Activated naive CD8-positive, alpha-beta T cell treated with anti-CD3 and anti-CD28 coated beads for 36 hours (primary cell): ENCODE results near the gene CDC123. TPM values are rescaled to one million over a fixed set of nuclear protein-coding genes. Genes with fewer than 3 reads are reported as not detected.
"Not testable (repeated sequence)": the region's sequence is repeated elsewhere in the genome, so short reads cannot be mapped to it uniquely, and the experiment has no call there.

Experiments used
- DNase-seq: peaks from one replicate; pipeline ENCODE4 v3.0.0; 2021
- H3K27ac Mint-ChIP-seq: one replicate; pipeline ENCODE4 v1.8.0; 2022; ENCODE audit warnings: mild to moderate bottlenecking, moderate library complexity, mixed read lengths
- H3K27me3 Mint-ChIP-seq: one replicate; pipeline ENCODE4 v1.8.0; 2022; ENCODE audit warnings: mild to moderate bottlenecking, mixed read lengths
- H3K36me3 Mint-ChIP-seq: one replicate; pipeline ENCODE4 v1.8.0; 2021; ENCODE audit warnings: mild to moderate bottlenecking, mixed read lengths
- H3K4me1 Mint-ChIP-seq: one replicate; pipeline ENCODE4 v1.8.0; 2021; ENCODE audit warnings: mixed read lengths
- H3K4me3 Mint-ChIP-seq: one replicate; pipeline ENCODE4 v1.8.0; 2022; ENCODE audit warnings: mild to moderate bottlenecking, moderate library complexity, mixed read lengths
- H3K9me3 Mint-ChIP-seq: one replicate; pipeline ENCODE4 v1.8.0; 2022; ENCODE audit warnings: mixed read lengths
- total RNA-seq, 2 experiments: library from RNA; stranded (reverse); gene quantifications; one replicate each; pipeline ENCODE4 v1.2.3, GENCODE V29; 2021

Gene CDC123
- total RNA-seq, 2 experiments from 2014 or later = 162 to 170 TPM

DNA sequence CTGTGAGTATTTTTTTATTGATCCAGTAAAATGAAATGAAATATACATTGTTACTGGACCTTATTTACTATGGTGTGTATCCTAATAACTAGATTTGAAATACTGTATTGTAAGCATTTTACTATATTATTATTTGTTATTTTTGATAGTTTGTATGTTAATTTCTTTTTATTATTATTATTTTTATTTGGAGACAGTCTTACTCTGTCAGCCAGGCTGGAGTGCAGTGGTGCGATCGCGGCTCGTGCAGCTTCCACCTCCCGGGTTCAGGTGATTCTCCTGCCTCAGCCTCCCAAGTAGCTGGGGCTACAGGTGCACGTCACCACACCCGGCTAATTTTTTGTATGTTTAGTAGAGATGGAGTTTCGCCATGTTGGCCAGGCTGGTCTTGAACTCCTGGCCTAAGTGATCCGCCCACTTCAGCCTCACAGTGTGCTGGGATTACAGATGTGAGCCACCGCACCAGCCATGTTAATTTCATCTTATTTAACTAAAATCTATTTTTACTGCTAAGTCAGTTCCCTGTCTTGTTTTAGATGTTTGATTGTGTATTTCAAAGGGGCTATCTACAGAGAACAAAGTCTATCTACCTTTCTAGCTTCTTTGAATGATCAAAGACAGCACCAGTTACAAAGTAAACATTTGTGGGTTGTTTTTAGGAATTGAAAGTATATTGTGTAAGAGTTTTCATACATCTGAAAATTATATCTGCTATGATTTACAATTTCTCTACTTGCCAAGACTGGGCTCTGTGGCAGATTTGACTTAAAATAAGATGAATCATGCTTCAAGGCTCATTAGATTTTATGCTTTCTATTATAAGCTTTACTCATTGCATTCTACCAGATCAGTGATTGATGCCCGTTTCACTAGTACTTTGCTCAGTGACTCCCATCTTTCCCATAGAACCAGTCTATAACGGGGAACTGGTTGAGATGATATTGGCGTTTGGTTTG, 41.6 kb downstream of the CDC123 start:
- DNase-seq = no peak
- no peaks in the 10 kb centered on the region for H3K27me3 Mint-ChIP-seq
- no peak overlapping the region for H3K4me3 Mint-ChIP-seq
- H3K36me3 Mint-ChIP-seq = peaks cover 32% of the 10 kb centered on the region
- no peak overlapping the region for H3K27ac Mint-ChIP-seq
- H3K9me3 Mint-ChIP-seq = no peaks in the 10 kb centered on the region
- H3K4me1 Mint-ChIP-seq = peaks cover 22% of the 10 kb centered on the region

DNA sequence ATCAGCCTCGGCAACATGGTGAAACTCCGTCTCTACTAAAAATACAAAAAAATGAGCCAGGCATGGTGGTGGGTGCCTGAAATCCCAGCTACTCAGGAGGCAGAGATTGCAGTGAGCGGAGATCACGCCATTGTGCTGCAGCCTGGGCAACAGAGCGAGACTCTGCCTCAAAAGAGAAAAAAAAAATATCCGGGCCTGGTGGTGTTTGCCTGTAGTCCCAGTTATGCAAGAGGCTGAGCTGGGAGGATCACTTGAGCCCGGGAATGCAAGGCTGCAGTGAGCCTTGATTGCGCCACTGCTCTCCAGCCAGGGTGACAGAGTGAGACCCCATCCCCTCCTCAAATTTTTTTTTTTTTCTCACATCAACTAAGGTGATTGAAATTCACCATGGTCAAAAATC, 42.8 kb downstream of the CDC123 start:
- no peak for DNase-seq
- Mint-ChIP-seq H3K4me1 (peaks cover 24% of the 10 kb centered on the region), H3K36me3 (peaks cover 35% of the 10 kb centered on the region), H3K9me3 (no peaks in the 10 kb centered on the region), H3K4me3 (no peak overlapping the region), H3K27ac (no peak overlapping the region), H3K27me3 (no peaks in the 10 kb centered on the region)

DNA sequence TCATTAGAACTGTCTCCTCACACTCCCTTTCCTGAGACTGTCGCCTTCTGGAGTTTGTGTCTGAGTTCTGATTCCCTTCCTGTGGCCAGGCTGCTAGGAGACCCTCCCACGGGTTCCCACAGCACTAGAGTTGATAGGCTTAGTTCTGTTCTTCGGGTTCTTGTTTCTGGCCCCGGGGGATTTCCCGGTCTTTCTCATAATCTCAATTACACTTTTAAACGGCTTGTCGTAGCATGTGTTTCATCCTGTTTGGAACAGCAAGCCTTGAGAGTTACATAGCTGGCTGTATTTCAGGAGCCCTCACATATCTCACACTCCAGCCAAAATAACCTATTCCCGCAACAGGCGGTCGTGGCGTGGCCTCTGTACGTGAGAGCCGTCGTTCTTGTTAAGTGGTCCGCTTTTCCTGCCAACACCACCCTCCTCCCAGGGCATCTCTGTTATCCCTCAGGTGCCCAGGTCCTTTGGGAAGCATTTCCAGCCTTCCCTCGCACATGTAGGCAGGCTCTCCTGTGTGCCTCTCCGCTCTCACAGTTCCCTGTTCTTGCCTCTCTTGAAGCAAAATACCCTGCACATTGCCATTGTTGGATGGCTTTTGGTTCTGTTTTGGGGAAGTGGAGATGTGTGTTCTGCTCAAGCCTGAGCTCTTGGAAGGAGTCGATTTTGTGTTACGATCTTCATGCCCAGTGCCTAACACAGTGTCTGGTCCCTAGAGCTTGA, 46.0 kb downstream of the CDC123 start:
- Mint-ChIP-seq H3K9me3 (no peaks in the 10 kb centered on the region), H3K27me3 (no peaks in the 10 kb centered on the region), H3K36me3 (peaks cover 40% of the 10 kb centered on the region), H3K27ac (peak overlapping the region; percentile 71), H3K4me3 (peak overlapping the region; percentile 14), H3K4me1 (peaks cover 27% of the 10 kb centered on the region)
- DNase-seq = peak; percentile 58

GRCh38 chr10:12243864-12244620, 48.1 kb downstream of the CDC123 start:
- no peak for DNase-seq
- Mint-ChIP-seq H3K4me1 (peaks cover 27% of the 10 kb centered on the region), H3K27ac (peak overlapping the region; percentile 72), H3K4me3 (no peak overlapping the region), H3K36me3 (peaks cover 38% of the 10 kb centered on the region), H3K27me3 (no peaks in the 10 kb centered on the region), H3K9me3 (no peaks in the 10 kb centered on the region)

DNA sequence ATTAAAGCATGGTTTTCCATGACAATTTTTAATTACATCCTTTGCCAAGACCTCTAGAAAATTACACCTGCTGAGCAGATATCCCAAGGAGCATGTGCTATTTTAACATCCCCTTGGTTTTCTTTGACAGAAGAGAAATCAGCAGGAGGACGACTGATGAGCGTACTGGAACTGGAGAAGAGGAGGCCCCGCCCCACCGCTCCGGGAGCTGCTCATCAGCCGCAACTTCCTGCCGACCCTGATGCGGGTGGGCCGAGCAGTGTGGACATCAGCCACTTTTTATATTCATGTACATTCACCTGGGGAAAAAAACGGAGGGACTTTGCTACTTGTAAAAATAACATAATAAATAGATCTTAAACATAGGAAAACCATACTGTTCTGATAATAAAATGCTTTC, 54.2 kb downstream of the CDC123 start:
- no peaks in the 10 kb centered on the region for H3K27me3 Mint-ChIP-seq
- H3K4me3 Mint-ChIP-seq = no peak overlapping the region
- H3K4me1 Mint-ChIP-seq = no peaks in the 10 kb centered on the region
- H3K27ac Mint-ChIP-seq = no peak overlapping the region
- DNase-seq = no peak
- H3K36me3 Mint-ChIP-seq = peaks cover 28% of the 10 kb centered on the region
- no peaks in the 10 kb centered on the region for H3K9me3 Mint-ChIP-seq

GRCh38 chr10:12250702-12251101, 54.7 kb downstream of the CDC123 start:
- not testable (repeated sequence) for H3K27ac Mint-ChIP-seq, H3K27me3 Mint-ChIP-seq
- peaks cover 28% of the 10 kb centered on the region for H3K36me3 Mint-ChIP-seq

DNA sequence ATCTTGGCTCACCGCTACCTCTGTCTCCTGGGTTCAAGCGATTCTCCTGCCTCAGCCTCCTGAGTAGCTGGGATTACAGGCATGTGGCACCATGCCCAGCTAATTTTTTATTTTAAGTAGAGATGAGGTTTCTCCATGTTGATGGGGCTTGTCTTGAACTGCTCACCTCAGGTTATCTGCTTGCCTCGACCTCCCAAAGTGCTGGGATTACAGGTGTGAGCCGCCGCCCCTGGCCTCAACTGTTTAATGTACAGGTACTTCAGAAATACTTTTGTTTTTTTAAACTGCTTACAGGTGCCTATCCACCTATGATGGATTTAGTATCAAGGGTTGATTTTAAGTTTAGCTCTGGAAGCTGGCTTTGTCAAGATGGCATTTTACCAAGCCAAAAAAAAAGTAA, 55.6 kb downstream of the CDC123 start:
- peaks cover 26% of the 10 kb centered on the region for H3K36me3 Mint-ChIP-seq
- no peaks in the 10 kb centered on the region for H3K4me1 Mint-ChIP-seq
- no peak overlapping the region for H3K27ac Mint-ChIP-seq
- no peak for DNase-seq
- H3K27me3 Mint-ChIP-seq = no peaks in the 10 kb centered on the region
- H3K4me3 Mint-ChIP-seq = no peak overlapping the region
- no peaks in the 10 kb centered on the region for H3K9me3 Mint-ChIP-seq

More at GRCh38 chr10:12250702-12251101, 54.7 kb downstream of the CDC123 start:
- not testable (repeated sequence) for H3K9me3 Mint-ChIP-seq, H3K4me3 Mint-ChIP-seq, DNase-seq, H3K4me1 Mint-ChIP-seq

GRCh38 chr10:12252882-12253546, 57.0 kb downstream of the CDC123 start:
- H3K27ac Mint-ChIP-seq = peak overlapping the region; percentile 34
- DNase-seq = no peak
- no peak overlapping the region for H3K4me3 Mint-ChIP-seq
- H3K36me3 Mint-ChIP-seq = peaks cover 17% of the 10 kb centered on the region
- H3K4me1 Mint-ChIP-seq = no peaks in the 10 kb centered on the region
- H3K27me3 Mint-ChIP-seq = no peaks in the 10 kb centered on the region
- H3K9me3 Mint-ChIP-seq = no peaks in the 10 kb centered on the region

DNA sequence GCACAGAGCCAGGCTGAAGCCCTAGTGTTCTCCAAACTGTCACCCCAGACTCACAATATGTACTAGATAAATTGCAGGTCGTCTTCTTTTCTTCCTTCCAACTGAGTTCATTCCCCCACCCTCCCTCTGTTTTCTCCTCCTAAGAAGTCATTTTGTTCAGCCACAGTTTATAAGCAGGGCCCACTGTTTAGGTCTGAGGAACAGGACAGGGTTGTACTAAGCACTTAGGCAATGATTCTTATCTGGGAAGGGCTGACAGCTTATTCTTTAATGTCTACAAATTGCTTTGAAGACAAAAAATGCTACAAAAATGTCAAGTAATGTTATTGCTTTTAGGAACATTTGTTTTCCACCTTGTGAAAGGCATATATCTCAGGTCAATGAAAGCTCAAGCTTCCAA, 59.1 kb downstream of the CDC123 start:
- H3K9me3 Mint-ChIP-seq = no peaks in the 10 kb centered on the region
- H3K36me3 Mint-ChIP-seq = peaks cover 15% of the 10 kb centered on the region
- no peaks in the 10 kb centered on the region for H3K27me3 Mint-ChIP-seq
- no peak for DNase-seq
- H3K4me3 Mint-ChIP-seq = no peak overlapping the region
- H3K4me1 Mint-ChIP-seq = no peaks in the 10 kb centered on the region
- H3K27ac Mint-ChIP-seq = no peak overlapping the region

- Mint-ChIP-seq H3K27me3 (no peaks in the 10 kb centered on the region), H3K4me3 (no peak overlapping the region), H3K36me3 (peaks cover 5% of the 10 kb centered on the region), H3K4me1 (peaks cover 13% of the 10 kb centered on the region), H3K9me3 (no peaks in the 10 kb centered on the region), H3K27ac (no peak overlapping the region)
- no peak for DNase-seq
These were observed 64.0 kb downstream of the CDC123 start for GRCh38 chr10:12259988-12260387.

DNA sequence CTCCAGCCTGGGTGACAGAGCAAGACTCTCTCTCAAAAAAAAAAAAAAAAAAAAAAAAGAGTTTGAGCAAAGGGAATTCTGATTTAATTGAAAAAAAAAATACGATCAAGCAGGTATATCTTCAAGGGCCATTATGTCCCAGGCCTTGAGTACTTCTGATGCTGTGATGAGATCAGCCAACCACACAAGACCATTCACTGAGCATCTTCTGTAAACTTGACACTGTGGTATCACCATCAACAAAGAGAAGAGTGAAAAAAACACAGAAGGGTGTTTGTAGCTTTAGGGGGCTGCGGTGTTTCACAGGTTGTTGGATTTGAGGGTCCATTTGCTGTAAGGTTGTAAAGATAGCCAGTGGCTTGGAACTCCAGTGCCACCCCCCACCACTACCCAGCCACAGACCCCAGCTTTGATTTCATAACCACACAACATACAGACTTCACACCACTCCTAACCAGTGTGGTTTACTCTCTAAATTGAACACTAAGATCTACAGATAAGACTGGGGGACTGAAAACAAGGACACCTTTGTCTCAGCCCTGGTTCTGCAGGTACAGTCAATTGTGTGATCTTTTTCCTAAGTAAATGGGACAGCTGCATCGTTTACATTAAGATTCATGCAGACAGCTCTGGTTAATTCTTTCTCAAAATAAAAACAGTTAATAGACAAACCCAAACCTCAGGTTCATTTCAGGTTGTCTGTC, 66.4 kb downstream of the CDC123 start:
- Mint-ChIP-seq H3K4me1 (peaks cover 19% of the 10 kb centered on the region), H3K27me3 (no peaks in the 10 kb centered on the region), H3K4me3 (no peak overlapping the region), H3K36me3 (peaks cover 5% of the 10 kb centered on the region), H3K27ac (no peak overlapping the region), H3K9me3 (no peaks in the 10 kb centered on the region)
- DNase-seq = no peak

GRCh38 chr10:12264204-12264940, 68.4 kb downstream of the CDC123 start:
- H3K27me3 Mint-ChIP-seq = no peaks in the 10 kb centered on the region
- peaks cover 5% of the 10 kb centered on the region for H3K36me3 Mint-ChIP-seq

GRCh38 chr10:12269056-12269455, 73.1 kb downstream of the CDC123 start:
- DNase-seq = no peak
- Mint-ChIP-seq H3K27me3 (no peaks in the 10 kb centered on the region), H3K4me3 (no peak overlapping the region), H3K4me1 (peaks cover 10% of the 10 kb centered on the region), H3K36me3 (no peaks in the 10 kb centered on the region), H3K9me3 (no peaks in the 10 kb centered on the region), H3K27ac (no peak overlapping the region)

More at GRCh38 chr10:12264204-12264940, 68.4 kb downstream of the CDC123 start:
- no peaks in the 10 kb centered on the region for H3K9me3 Mint-ChIP-seq
- peak overlapping the region; percentile 70 for H3K4me3 Mint-ChIP-seq
- H3K27ac Mint-ChIP-seq = peak overlapping the region; percentile 92
- H3K4me1 Mint-ChIP-seq = peaks cover 19% of the 10 kb centered on the region
- DNase-seq = peak; percentile 78
